ENCODE data around the gene CST9L.
"Not testable (repeated sequence)": the region's sequence is repeated elsewhere in the genome, so short reads cannot be mapped to it uniquely, and the experiment has no call there.

CST9L gene

DNA sequence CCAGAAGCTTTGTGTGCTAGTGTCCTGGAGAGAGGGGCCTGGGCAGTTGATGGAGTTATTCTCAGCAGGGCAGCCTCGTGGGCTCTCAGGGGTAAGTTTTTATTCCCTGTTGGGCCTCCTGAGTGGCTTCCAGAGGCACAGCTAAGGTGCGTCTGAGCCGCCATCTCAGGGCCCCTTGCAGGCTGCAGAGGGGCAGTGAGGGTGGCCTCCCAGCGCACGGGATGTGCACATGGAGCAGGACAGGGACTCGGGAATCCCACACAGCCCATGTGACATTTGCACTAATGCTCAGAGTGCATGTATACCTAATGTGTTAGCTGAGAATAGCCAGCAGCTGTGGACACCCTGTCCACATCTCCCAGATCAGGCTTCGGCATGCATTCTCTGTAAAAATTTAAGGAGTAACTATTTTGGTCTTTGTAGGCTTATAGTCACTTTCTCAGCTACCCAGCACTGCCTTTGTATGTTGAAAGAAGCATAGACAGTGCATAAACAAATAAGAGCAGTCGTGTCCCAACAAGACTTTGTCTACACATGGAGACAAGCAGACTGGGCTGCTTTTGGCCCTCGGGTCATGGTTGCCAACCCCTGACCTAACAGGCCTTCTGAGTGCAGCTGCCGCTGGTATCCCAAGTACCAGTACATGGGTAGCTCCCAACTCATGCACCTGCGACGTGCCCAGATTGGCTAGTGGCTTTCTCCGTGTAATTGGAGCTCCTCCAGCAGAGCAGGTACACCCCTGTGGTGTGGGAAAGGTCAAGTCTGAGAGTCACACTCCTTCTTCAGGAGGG lies 18.6 kb upstream of the CST9L start:
- DNase-seq (ENCODE audit: low read depth in 2 of 2), result no peak

DNA sequence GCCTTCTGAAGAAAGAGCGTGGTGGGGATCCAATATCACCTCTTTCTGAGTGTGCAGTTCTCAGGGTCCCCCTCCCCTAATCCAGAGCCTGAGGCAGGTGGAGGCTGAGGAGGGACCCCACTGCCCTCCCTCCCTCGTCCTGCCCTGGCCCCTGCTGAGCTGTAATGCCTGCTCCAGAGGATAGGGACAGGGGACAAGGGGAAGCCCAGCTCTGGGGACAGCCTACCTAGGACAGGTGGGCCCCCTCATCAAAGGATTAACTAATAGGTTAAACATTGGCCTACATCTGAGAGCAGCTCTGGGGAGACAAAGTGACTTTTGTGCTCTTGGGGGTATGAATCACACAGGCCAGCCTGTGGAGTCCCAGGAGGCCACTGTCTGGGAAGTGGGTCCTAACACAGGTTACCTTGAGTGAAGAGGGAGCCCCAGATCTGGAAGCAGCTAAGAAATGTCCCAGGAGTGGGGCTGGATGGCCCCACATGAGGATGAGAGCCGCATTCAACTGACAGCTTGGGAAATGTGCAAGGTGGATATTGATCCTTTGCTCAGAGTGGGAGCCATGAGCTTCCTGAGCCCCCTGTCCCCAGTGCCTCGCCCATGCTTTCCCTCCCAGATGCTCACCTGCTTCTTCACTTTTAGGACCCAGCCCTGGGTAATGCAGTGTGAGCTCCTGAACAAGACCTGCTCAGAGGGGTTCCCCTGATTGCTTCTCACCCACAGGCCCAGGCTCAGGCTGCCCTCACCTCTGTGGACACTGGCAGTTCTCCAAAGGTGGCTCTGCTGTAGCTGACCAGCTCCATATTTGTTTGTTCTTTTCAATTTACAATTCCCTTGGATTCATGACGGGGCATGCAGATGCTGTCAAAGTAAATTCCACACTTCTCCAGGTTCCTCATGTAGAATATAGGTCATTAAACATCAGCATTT lies 17.8 kb upstream of the CST9L start:
- no peak for DNase-seq (ENCODE audit: low read depth in 2 of 2)

DNA sequence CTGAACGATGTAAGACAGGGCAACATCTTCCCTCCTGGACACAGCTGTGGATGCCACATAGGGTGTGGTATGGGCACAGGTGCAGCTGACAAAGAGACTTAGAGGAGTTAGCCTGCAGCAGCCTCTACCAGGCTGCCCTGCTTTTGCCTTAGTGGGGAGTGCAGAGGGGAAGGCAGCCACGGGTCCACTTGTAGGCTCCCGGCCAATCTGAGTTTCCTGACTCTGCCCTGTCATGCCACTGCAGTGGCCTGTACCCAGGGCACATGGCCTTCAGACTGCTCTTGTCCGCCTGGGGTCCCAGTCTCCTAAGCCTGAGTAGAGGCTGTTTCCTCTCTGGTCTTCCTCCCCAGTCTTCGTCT lies 17.1 kb upstream of the CST9L start:
- no peak for DNase-seq (ENCODE audit: low read depth in 2 of 2)

DNA sequence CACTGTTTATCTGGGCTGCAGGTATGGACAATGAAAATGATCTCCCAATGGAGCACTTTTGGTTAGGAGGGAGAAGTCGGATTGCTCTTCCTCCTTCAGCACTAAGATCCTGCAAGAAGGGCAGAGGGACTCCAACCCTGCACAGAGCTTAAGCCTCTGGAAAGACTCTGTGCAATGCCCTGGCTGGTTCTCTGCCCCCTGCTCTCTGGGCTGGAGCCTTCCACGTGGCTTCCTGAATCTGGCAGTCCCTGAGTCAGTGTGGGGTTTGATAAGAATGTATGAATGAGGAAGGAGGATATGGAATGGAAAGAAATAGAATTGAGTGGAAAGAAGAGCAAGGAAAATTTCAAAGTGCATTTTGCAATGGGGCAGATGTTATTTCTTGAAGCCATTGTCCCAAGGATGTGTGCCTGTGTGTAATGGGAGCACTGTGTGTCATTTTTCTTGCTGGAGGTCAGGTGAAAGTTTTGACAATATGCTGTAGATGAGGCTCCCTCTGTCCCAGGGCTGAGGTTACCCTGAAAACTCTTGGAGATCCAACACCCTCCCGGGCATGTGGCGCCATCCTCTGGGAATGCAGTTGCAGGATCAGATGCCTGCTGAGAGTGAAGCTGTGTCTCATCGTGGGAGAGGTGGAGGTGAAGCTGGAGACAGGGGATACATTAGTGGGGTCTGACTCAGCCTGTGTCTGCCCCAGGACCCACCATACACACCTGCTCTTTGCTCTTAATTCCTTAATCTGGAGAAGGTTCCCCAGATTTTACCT lies 16.3 kb upstream of the CST9L start:
- no peak for DNase-seq (ENCODE audit: low read depth in 2 of 2)

DNA sequence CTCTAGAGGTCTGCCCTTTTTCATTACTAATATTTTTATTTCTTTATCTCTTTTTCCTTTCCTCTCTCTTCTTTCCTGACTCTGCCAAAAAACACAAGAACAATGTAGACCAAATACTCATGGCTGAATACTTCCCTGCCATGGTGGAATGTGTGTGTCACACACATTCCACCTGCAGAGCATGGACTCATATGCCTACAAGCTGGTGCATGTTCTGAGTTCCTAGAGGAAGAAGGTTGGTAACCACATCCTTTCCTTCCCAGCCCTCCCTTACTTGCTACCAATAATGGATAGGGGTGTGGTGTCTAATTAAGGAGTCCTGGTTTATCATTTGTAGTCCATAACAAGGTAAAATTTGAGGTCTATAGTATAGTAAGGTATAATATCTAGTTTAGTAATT lies 15.2 kb upstream of the CST9L start:
- DNase-seq (ENCODE audit: low read depth in 2 of 2), result no peak

DNA sequence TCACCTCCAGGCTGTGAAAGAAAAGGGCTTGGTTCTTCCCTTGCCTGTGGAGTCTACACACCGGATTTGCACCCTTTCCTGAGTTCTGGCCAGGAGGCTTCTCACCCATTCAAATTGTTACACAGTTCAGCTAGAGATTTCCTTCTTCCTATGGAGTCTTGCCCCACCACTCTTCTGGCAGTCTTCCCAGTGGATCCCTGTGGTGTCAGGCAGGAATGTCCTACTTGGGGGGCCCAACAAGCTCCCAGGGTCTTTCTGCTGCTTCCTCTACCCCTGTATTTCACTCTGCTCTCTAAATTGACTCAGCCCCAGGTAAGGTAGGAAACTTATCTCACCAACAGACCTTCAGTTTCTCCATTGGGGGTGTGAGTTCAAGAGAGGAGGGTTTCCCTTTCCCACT lies 14.0 kb upstream of the CST9L start:
- no peak for DNase-seq (ENCODE audit: low read depth in 2 of 2)

DNA sequence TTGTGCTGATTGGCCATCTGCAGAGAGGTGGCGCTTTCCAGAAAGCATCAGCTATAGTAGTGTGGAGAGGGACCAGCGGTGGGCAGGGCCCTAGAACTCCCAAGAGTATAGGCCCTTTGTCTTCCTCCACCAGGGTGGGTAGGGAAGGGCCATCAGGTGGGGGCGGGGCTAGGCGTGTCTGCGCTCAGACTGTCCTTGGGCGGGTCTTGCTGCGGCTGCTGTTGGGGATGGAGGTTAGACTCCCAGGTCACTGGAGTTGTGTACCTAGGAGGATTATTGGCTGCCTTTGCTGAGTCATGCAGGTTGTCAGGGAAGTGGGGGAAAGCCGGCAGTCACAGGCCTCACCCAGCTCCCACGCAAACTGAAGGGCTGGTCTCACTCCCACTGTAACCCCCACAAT lies 13.5 kb upstream of the CST9L start:
- not testable (repeated sequence) for DNase-seq (ENCODE audit: low read depth in 2 of 2)

DNA sequence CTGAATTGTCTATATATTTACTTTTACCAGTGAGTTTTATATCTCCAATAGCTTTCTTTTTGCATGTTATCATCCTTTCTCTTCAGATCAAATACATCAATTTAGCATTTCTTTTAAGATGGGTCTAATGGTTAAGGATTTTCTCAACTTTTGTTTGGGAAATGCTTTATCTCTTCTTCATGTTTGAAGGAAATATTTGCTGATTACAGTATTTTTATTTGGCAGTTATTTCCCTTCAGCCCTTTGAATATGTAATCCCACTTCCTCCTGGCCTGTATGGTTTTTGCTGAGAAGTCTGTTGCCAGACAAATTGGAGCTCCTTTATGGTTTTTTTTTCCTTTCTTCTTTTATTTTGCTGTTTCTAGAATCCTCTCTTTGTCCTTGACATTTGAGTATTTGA lies 6.7 kb upstream of the CST9L start:
- no peak for DNase-seq (ENCODE audit: low read depth in 2 of 2)

DNA sequence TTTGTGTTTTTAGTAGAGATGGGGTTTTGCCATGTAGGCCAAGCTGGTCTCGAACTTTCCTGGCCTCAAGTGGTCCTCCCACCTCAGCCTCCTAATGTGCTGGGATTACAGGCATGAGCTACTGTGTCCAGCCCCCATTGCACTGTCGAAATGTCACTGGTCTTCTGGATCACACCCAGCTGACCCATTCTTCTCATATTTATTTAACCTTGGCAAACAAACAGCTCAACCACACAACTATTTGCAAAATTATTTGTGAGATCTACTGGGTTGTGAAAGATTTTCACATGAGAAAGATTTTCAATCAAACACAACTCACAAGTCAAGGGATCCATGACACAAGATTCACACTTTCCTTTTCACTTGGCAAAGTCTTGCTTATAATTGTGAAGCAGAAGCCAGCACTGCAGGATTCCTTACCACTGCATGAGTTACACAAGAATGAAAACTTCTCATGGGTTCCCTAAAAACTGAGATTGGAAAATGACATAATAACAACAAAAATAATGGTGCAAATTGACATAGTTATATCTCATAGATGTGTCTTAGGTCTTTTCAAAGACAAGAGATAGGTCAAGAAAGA lies 2.0 kb upstream of the CST9L start:
- no peak for DNase-seq (ENCODE audit: low read depth in 2 of 2)

DNA sequence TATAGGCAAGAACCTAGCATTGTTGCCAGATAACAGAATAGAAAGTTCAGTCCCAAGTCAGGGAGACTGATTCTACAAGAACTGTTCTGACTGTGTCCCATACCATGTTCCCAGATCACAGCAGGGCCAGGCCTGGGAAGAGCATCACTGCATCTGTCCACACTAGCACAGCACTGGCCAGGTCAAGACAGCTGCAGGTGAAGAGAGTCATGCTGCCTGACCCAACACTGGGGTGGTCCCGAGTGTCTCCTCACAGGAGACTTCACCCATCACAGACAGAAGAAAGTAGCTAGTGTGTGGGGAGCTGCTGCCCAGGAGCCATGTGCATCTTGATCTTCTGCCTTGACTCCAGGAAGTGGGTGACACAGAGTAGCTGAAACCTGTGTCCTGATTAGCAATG lies 1.3 kb upstream of the CST9L start:
- no peak for DNase-seq (ENCODE audit: low read depth in 2 of 2)

DNA sequence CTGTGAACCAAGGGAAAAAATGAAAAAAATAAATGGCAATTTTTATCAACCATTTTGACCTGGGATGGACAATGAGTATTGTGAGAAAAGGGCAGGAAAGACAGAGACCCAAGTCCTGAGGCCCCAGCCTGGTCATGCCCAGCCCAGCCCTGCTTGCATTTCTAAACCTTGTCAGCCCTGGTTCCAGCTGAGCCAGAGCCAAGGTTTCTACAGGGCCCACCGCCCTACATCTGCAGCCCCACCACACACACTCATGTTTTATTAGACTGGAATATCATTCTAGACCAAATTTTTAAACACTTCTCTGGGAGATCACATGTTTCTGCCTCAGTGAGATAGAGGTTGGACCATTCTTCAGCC lies 667 bp upstream of the CST9L start:
- no peak for DNase-seq (ENCODE audit: low read depth in 2 of 2)

DNA sequence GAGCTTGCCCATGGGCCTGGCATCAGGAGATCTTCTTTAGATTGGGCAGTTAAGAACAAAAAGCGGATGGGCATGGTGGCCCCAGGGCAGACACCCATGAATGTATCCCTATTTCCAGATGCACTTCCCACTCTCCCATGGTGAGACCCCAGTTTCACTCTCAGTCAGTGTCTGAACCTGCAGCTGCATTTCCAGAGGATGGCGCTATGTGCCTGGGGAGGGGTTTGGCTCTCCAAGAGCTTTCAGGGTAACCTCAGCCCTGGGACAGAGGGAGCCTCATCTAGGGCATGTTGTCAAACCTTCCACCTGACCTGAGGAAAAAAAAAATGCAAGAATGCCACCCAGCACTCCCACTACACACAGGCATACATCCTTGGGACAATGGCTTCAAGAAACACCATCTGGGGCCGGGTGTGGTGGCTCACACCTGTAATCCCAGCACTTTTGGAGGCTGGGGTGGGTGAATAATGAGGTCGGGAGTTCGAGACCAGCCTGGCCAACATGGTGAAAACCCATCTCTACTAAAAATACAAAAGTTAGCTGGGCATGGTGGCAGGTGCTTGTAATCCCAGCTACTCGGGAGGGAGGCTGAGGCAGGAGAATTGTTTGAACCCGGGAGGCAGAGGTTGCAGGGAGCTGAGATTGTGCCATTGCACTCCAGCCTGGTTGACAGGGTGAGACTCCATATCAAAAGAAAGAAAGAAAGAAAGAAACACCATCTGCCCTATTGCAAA lies 1.9 kb downstream of the CST9L start:
- no peak for DNase-seq (ENCODE audit: low read depth in 2 of 2)

DNA sequence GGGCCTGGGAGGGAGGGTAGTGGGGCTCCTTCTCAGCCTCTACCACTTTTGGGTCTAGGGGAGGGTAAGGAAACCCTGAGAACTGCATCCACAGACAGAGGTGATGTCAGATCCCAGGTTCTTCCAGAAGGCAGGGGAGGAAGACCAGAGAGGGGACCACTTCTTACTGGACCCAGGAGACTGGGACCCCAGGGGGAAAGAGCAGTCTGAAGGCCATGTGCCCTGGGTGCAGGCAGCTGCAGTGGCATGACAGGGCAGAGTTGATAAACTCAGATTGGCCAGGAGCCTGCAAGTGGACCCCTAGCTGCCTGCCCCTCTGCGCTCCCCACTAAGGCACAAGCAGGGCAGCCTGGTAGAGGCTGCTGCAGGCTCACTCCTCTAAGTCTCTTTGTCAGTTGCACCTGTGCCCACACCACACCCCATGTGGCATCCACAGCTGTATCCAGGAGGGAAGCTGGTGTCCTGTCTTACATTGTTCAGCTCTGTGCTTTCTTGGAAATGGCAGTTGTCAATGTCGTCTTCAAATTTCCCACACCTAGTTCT lies 2.7 kb downstream of the CST9L start:
- no peak for DNase-seq (ENCODE audit: low read depth in 2 of 2)

DNA sequence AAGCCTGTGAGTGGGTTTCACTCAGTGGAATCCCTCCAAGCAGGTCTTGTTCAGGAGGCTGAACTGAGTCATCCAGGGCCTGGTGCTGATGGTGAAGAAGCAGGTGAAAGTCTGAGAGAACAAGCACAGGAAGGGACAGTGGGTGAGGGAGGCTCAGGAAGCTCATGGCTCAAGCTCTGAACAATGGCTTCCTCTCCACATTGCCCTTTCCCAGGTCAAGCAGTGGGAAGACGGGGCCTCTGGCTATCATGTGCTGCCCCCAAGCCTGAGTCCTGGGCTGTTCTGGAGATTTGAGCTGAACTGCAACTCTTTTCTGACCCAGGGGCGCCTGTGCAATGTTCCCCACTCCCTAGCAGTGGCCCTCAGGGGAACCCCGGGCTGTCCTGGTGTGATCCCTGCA lies 3.4 kb downstream of the CST9L start:
- no peak for DNase-seq (ENCODE audit: low read depth in 2 of 2)

DNA sequence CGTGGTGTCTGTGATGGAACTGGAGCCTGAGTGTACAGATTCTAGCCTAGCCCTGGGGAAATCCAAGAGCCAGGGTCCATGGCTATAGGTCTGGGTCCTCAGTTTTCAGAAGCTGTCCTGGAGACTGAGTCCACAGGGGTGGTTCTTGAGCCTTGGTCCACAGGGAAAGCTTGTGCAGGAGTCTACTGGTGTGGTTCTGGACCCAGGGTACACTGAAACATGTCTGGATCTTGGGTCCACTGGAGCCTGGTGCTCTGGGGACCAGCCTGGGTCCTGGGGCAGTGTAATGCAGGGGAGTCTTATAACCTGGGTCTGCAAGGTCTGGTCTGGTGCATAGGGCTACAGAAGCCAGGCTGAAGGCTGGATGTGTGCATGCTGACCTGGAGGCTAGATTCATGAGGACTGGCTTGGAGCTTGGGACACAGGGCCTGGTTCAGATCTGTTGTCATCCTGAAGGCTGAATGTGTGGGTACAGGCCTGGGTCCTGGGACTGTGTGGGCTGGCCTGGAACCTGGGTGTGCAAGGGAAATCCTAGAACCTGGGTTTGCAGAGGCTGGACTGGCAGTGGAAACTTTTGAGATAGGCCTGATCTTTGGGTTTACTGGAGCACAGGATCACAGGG lies 5.5 kb downstream of the CST9L start:
- DNase-seq (ENCODE audit: low read depth in 2 of 2), result no peak

DNA sequence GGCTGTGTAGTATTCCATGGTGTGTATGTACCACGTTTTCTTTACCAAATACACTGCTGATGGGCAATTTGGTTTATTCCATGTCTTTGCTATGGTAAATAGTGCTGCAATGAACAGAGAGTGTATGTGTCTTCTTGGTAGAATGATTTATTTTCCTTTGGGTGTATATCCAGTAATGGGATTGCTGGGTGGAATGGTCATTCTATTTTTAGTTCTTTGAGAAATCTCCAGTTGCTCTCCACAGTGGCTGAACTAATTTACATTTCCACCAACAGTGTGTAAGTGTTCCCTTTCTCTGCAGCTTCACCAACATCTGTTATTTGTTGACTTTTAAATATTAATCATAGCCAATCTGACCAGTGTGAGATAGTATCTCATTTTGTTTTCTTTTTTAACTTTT lies 13.9 kb downstream of the CST9L start:
- no peak for DNase-seq (ENCODE audit: low read depth in 2 of 2)

DNA sequence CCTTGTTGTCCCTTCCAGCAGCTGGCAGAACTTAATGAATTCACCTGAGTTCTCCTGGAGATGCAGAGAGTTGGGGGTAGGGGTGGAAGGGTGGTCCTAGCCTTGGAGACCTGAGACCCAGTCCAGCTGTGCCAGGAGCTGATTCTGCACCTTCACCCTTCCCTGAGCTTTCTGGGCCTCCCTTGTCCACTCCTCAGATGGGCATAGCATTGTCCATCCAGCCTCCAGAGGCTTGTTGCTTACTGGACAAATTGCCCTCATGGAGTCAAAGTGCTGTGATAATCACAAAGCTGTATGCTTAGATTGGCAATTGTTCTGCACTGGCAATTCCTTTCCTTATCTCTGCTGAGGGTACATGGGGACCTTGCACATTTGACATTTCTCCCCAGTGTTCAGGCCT lies 16.5 kb downstream of the CST9L start:
- no peak for DNase-seq (ENCODE audit: low read depth in 2 of 2)

DNA sequence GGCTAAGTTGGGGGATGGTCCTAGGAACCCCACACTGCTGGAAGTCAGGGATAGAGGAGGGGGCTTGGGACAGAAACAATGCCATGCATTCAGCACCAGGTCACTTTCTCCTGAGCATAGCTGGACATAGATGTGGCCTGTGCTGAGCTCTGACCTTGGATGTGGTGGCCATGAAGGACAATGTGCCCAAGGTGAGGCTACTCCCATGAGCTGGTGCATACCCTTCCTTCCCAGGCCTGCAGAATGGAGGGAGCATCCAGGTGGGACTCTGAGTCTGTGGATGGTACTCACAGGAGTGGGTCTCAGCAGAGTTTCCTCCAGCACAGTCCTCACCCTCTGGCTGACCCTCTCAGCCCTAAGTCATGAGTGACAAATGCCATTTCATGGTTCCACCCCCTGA lies 16.9 kb downstream of the CST9L start:
- DNase-seq (ENCODE audit: low read depth in 2 of 2), result no peak

DNA sequence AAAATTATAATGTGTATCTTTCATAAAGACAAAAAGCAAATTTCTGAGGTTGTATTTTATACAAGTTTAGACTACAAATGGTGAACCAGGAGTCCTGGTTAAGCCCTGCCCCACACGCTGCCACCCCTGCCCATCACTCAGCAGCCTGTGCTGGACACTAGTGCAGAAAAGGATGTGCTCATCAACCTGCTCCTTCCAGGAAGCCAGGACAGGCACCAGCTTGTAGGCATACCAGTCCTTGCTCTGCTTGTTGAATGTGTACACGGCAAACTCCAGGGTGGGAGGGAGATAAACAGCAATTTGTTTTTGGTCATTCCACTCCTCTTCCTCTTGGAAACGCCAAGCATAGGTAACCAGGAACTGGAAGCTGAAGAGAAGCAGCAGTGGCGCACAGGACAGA lies 18.1 kb downstream of the CST9L start:
- no peak for DNase-seq (ENCODE audit: low read depth in 2 of 2)

DNA sequence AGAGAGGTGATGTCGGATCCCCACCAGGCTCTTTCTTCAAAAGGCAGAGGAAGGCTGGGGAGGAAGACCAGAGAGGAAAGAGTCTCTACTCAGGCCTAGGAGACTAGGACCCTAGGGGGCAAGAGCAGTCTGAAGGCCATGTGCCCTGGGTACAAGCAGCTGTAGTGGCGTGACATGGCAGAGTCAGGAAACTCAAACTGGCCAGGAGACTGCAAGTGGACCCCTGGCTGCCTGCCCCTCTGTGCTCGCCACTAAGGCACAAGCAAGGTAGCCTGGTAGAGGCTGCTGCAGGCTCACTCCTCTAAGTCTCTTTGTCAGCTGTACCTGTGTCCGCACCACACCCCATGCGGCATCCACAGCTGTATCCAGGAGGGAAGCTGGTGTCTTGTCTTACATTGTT lies 19.9 kb downstream of the CST9L start:
- DNase-seq (ENCODE audit: low read depth in 2 of 2), result no peak

DNA sequence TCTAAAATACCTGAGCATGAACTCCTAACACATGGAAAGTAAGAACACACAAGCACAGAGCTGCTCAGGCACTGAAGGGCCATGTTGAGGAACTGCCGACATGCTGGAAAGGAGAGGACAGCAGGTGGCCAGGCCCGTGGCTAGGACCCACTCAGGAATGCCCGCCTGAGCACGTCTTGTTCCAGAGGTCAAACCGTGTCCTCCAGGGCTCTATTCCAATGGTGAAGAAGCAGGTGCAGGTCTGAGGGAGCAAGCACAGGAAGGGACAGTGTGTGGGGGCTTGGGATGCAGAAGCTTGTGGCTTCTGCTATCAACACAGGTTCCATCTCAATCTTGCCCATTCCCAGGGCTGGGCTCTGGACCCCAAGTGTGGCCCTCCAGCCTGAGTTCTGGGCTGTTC lies 20.7 kb downstream of the CST9L start:
- no peak for DNase-seq (ENCODE audit: low read depth in 2 of 2)
